Activated CD8-positive, alpha-beta T cell treated with anti-CD3 and anti-CD28 coated beads for 36 hours (primary cell): Measurements from ENCODE around the gene ORAI2. TPM values are rescaled to one million over a fixed set of nuclear protein-coding genes. Genes with fewer than 3 reads are reported as not detected.

Source experiments
- ATAC-seq: fragments of 200-7000 bp; cut with Tn5 transposase; one replicate; pipeline ENCODE4 v1.10.0; 2021; ENCODE audit warnings: mild to moderate bottlenecking, moderate library complexity
- CTCF ChIA-PET: fragments of 350-600 bp; sonication (Branson Sonifier 250); formaldehyde crosslinking; loops from one replicate; lab custom pipeline; 2021; ENCODE audit warnings: antibody characterized with exemption; lab: Charles Lee
- POLR2A ChIA-PET: fragments of 350-600 bp; sonication (Branson Sonifier 250); formaldehyde crosslinking; loops from one replicate; lab custom pipeline; 2021; ENCODE audit warnings: antibody characterized with exemption; lab: Charles Lee
- DNase-seq: peaks from one replicate; pipeline ENCODE4 v3.0.0-alpha.2; 2020
- H3K27ac Mint-ChIP-seq: one replicate; pipeline ENCODE4 v1.8.0; 2021; ENCODE audit warnings: mild to moderate bottlenecking, mixed read lengths
- H3K27me3 Mint-ChIP-seq: one replicate; pipeline ENCODE4 v1.8.0; 2021; ENCODE audit warnings: mixed read lengths
- H3K36me3 Mint-ChIP-seq: one replicate; pipeline ENCODE4 v1.8.0; 2021; ENCODE audit warnings: low read depth, mixed read lengths
- H3K4me1 Mint-ChIP-seq: one replicate; pipeline ENCODE4 v1.8.0; 2021; ENCODE audit warnings: low read depth, mixed read lengths
- H3K4me3 Mint-ChIP-seq: one replicate; pipeline ENCODE4 v1.8.0; 2021; ENCODE audit warnings: mild to moderate bottlenecking, moderate library complexity, mixed read lengths
- H3K9me3 Mint-ChIP-seq: one replicate; pipeline ENCODE4 v1.8.0; 2021; ENCODE audit warnings: mixed read lengths
- intact Hi-C: fragments of 100-400 bp; cut with micrococcal nuclease; formaldehyde crosslinking; loops from one replicate; pipeline ENCODE4 v1.10.0; 2022
- total RNA-seq, 2 experiments: library from RNA; stranded (reverse); gene quantifications; one replicate each; pipeline ENCODE4 v1.2.3, GENCODE V29; 2021
- TF ChIP-seq, protein P1 (sequence below): fragments of 200-600 bp; IDR thresholded peaks from one replicate; pipeline ENCODE4 v1.8.0; 2022; ENCODE audit warnings: antibody characterized with exemption, mild to moderate bottlenecking

Gene ORAI2
- total RNA-seq, 2 experiments from 2014 or later, result 29.4 to 35.8 TPM

DNA sequence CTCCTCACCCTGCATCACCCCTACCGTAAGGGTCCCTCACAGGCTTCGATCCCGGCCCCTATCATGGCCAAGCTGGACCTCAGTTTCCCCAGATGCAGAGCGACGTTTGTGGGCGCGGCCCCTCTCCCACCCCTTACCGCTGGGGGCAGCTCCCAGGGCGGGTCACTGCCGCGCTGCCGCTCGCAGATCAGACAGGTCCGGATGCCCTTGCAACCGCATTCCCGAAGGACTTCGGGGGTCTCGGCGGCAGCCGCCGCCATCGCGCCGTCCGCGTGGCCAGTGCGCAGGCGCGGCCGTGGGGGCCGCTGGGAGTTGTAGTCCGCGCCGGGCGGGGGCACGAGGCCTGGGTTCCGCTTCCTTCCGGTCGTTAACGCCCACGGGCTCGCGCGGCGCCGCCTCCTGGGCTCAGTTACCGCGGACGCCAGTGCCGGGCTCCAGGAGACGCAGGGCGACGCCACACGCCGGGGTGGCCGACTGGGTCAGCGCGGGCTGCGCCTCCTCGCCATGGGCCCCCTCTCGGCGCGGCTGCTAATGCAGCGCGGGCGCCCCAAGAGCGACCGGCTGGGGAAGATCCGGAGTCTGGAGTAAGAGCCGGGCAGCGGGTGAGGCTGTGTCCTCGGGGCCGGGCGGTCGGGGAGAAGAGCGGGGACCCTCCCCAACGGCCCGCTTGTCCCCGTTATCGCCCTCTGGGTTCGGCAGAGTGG lies 31.4 kb downstream of the ORAI2 start, which contains the start of the genes ALKBH4 and LRWD1:
Gene ALKBH4, minus strand, starts transcription at position 287 of the 704 bp plus-strand sequence. Its CDS starts 27 bp downstream, at position 260.
Gene LRWD1, plus strand, starts transcription at position 408 of the 704 bp plus-strand sequence. Its CDS starts 97 bp downstream, at position 505.
- Mint-ChIP-seq H3K27me3 (no peaks in the 10 kb centered on the region), H3K9me3 (no peaks in the 10 kb centered on the region), H3K27ac (peak within 1 kb of the TSS; percentile 86), H3K4me3 (peak within 1 kb of the TSS; percentile 94), H3K4me1 (peaks cover 30% of the 10 kb centered on the region), H3K36me3 (peaks cover 4% of the 10 kb centered on the region)
- ChIA-PET CTCF (interaction anchor here (0.6 to 2.1 kb wide), 7 partner anchors 21 to 69 kb away, joined by 3 to 8 read pairs (median 3); partner anchors contain the start of gene PRKRIP1), POLR2A (interaction anchor here (0.8 to 3.5 kb wide), 8 partner anchors 9 to 177 kb away, joined by 3 to 17 read pairs (median 4); partner anchors contain the start of gene PRKRIP1)
- DNase-seq, result peak; percentile 97
- ATAC-seq, result peak; percentile 95
- intact Hi-C loops, result loop anchor here (5.0 kb wide), 1 partner anchor 52 kb away; no protein-coding TSS in a partner anchor
- TF ChIP-seq, protein P1, sequence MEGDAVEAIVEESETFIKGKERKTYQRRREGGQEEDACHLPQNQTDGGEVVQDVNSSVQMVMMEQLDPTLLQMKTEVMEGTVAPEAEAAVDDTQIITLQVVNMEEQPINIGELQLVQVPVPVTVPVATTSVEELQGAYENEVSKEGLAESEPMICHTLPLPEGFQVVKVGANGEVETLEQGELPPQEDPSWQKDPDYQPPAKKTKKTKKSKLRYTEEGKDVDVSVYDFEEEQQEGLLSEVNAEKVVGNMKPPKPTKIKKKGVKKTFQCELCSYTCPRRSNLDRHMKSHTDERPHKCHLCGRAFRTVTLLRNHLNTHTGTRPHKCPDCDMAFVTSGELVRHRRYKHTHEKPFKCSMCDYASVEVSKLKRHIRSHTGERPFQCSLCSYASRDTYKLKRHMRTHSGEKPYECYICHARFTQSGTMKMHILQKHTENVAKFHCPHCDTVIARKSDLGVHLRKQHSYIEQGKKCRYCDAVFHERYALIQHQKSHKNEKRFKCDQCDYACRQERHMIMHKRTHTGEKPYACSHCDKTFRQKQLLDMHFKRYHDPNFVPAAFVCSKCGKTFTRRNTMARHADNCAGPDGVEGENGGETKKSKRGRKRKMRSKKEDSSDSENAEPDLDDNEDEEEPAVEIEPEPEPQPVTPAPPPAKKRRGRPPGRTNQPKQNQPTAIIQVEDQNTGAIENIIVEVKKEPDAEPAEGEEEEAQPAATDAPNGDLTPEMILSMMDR, result peak; percentile 10

DNA sequence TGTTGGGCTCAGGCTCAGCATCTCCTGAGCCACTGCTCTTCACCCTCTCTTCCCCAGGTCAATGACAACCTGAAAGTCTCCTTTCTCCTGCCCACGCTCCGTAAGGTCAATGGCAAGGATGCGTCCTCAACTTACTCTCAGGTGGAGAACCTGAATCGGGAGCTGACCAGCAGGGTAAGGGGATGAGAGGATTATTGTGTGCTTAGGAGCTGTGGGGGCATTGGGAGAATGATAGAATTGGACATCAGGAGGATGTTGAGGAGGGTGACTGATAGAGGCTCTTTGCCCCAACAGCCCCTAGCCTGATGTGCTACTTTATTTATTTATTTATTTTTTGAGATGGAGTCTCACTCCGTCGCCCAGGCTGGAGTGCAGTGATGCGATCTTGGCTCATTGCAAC lies 32.7 kb downstream of the ORAI2 start:
- TF ChIP-seq, protein P1, result no peak
- POLR2A ChIA-PET, result interaction anchor here (0.8 to 3.5 kb wide), 3 partner anchors 12 to 70 kb away, joined by 4 to 17 read pairs (median 11); partner anchors contain the start of gene PRKRIP1
- ATAC-seq (no peak), DNase-seq (no peak)
- intact Hi-C loops, result no loop called here
- CTCF ChIA-PET, result interaction anchor here (1.2 to 2.6 kb wide), 5 partner anchors 16 to 54 kb away, joined by 3 to 9 read pairs (median 6); partner anchors contain the start of gene ORAI2
- Mint-ChIP-seq H3K9me3 (no peaks in the 10 kb centered on the region), H3K4me3 (peak overlapping the region; percentile 94), H3K36me3 (peaks cover 4% of the 10 kb centered on the region), H3K4me1 (peaks cover 26% of the 10 kb centered on the region), H3K27me3 (no peaks in the 10 kb centered on the region), H3K27ac (no peak overlapping the region)

DNA sequence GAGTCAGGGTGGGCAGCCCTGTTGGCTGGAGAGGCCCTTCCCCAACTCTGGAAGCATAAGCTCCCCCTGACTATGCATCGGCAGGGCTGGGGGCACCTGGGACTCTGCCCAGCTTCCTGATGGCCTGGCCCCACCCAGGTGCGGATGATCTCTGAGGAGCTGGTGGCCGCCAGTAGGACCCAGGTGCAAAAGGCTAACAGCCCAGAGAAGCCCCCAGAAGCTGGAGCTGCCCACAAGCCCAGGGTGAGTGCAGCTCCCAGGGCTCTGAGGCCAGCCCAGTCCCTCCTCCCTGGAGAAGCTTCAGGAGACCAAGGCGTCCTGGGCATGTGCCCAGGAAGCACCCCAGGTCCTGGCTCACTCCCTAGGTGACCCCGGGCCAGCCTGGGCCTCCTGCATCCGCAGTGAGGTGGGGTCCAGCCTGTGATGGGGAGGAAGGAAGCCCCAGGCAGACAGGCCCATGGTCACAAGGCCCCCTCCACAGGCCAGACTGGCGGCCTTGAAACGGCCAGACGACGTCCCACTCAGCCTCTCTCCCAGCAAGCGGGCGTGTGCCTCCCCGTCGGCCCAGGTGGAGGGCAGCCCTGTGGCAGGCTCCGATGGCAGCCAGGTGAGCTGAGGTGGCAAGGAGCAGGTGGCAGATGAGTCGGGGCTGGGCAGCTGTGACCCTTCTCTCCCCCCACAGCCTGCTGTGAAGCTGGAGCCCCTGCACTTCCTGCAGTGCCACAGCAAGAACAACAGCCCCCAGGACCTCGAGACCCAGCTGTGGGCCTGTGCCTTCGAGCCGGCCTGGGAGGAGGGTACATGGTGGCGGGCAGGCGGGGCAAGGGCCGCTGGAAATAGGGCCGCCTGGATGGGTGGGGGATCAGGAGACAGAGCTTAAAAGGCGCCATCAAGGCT lies 34.5 kb downstream of the ORAI2 start:
- ChIA-PET POLR2A (interaction anchor here (0.9 to 1.2 kb wide), 2 partner anchors 11 to 184 kb away, joined by 3 read pairs; no protein-coding TSS in a partner anchor), CTCF (interaction anchor here (0.6 to 2.6 kb wide), 6 partner anchors 18 to 57 kb away, joined by 3 to 9 read pairs (median 6); partner anchors contain the start of gene ORAI2)
- TF ChIP-seq, protein P1, result no peak
- Mint-ChIP-seq H3K36me3 (peaks cover 9% of the 10 kb centered on the region), H3K27ac (no peak overlapping the region), H3K4me1 (peaks cover 20% of the 10 kb centered on the region), H3K27me3 (no peaks in the 10 kb centered on the region), H3K9me3 (no peaks in the 10 kb centered on the region), H3K4me3 (no peak overlapping the region)
- intact Hi-C loops, result no loop called here
- DNase-seq, result no peak
- no peak for ATAC-seq

DNA sequence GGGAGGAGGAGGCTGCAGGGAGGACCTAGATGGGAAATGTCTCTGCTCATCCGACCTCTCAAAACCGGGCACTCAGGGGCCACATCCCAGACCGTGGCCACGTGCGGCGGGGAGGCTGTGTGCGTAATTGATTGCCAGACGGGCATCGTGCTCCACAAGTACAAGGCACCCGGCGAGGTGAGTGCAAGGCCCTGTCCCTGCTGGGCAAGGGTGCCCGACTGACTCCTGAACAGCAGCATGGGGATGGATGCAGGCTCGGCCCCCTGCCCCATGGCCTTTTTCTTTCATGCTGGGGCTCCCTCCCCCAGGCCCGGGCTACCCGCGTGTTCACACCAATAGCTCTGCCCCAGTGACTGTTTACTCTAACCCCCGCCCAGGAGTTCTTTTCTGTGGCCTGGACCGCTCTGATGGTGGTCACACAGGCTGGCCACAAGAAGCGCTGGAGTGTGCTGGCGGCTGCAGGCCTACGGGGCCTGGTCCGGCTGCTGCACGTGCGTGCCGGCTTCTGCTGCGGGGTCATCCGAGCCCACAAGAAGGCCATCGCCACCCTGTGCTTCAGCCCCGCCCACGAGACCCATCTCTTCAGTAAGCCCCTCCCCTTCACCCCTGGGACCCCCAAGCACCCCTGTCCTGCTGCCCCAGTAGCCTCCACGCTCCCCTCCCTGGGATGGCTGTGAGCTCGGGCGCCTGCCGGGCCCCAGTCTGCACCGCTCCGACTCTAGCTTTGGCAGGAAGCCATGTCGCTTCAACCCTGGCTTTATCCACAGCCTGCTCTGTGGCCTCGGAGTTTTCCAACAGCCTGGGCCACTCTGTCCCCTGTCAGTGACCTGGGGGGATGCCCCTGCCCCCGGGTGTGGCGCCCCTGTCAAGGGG lies 35.3 kb downstream of the ORAI2 start:
- ATAC-seq, result no peak
- H3K36me3 Mint-ChIP-seq, result peaks cover 8% of the 10 kb centered on the region
- DNase-seq, result no peak
- H3K4me1 Mint-ChIP-seq, result peaks cover 18% of the 10 kb centered on the region
- no peak overlapping the region for H3K27ac Mint-ChIP-seq
- no peak overlapping the region for H3K4me3 Mint-ChIP-seq
- H3K27me3 Mint-ChIP-seq, result no peaks in the 10 kb centered on the region
- H3K9me3 Mint-ChIP-seq, result no peaks in the 10 kb centered on the region
- TF ChIP-seq, protein P1, result no peak
- CTCF ChIA-PET, result no interaction called here
- POLR2A ChIA-PET, result interaction anchor here (0.9 kb wide), 1 partner anchor 185 kb away, joined by 3 read pairs; no protein-coding TSS in a partner anchor
- intact Hi-C loops, result no loop called here
